H1 (cell line): ENCODE measurements around the gene TUBGCP4. TPM values are rescaled to one million over a fixed set of nuclear protein-coding genes. Genes with fewer than 3 reads are reported as not detected.

Source experiments
- CTCF ChIA-PET: fragments of 300-600 bp; sonication (Branson Sonifier 250); formaldehyde crosslinking; loops from one replicate; lab custom pipeline; 2021; ENCODE audit not compliant: partially characterized antibody; lab: Charles Lee
- POLR2A ChIA-PET: fragments of 300-600 bp; sonication (Branson Sonifier 250); formaldehyde crosslinking; loops from one replicate; lab custom pipeline; 2021; ENCODE audit warnings: inconsistent platforms; ENCODE audit not compliant: partially characterized antibody; lab: Charles Lee
- DNase-seq, 2 experiments: peaks; one replicate each; pipeline versions ENCODE4 v3.0.0 to v3.0.0-alpha.2; 2010 to 2022; ENCODE audit warnings: low spot score in 2 of 2, low read depth in 1 of 2, mixed read lengths in 1 of 2
- FAIRE-seq: peaks from 2 replicates; lab custom pipeline; 2011; peaks lifted over from hg19 to GRCh38; lab: Jason Lieb, UNC
- H2AFZ ChIP-seq: 2 replicates; pipeline ENCODE4 v1.8.1; 2012; ENCODE audit warnings: low read length, inconsistent platforms
- H2AK5ac ChIP-seq: 2 replicates; pipeline ENCODE4 v1.6.1; 2013; ENCODE audit warnings: low read depth, low read length
- H2BK120ac ChIP-seq: replicated peaks from 2 replicates; pipeline ENCODE3; 2013; ENCODE audit warnings: low read depth, low read length, inconsistent platforms
- H2BK12ac ChIP-seq: 2 replicates; pipeline ENCODE4 v1.6.1; 2013; ENCODE audit warnings: low read depth, low read length
- H2BK15ac ChIP-seq: 2 replicates; pipeline ENCODE4 v1.6.1; 2013; ENCODE audit warnings: low read length
- H2BK20ac ChIP-seq: 2 replicates; pipeline ENCODE4 v1.6.1; 2013; ENCODE audit warnings: low read length
- H2BK5ac ChIP-seq: 2 replicates; pipeline ENCODE4 v1.6.1; 2013; ENCODE audit warnings: low read depth, low read length
- H3K14ac ChIP-seq: 2 replicates; pipeline ENCODE4 v1.6.1; 2013; ENCODE audit warnings: inconsistent platforms; ENCODE audit not compliant: insufficient read length
- H3K18ac ChIP-seq: 2 replicates; pipeline ENCODE4 v1.6.1; 2013; ENCODE audit warnings: low read length; ENCODE audit errors: extremely low read depth
- H3K23ac ChIP-seq: 2 replicates; pipeline ENCODE4 v1.6.1; 2013; ENCODE audit warnings: inconsistent platforms; ENCODE audit not compliant: insufficient read length
- H3K23me2 ChIP-seq: 2 replicates; pipeline ENCODE4 v1.6.1; 2013; ENCODE audit warnings: low read depth, low read length
- H3K27ac ChIP-seq: 2 replicates; pipeline ENCODE4 v1.6.1; 2011; ENCODE audit warnings: low read depth, low read length, inconsistent platforms
- H3K27me3 ChIP-seq, 4 experiments: replicated peaks in 1 of 4; 1 replicate in 1 of 4; 2 replicates in 3 of 4; pipeline versions ENCODE4 v1.6.1 to v1.8.1; 2011 to 2013; ENCODE audit warnings: low read length in 3 of 4, mild to moderate bottlenecking in 3 of 4, inconsistent platforms in 2 of 4, mixed read lengths in 2 of 4, moderate library complexity in 1 of 4; ENCODE audit not compliant: control insufficient read depth in 3 of 4, insufficient read depth in 3 of 4; ENCODE audit errors: extremely low read depth in 1 of 4
- H3K36me3 ChIP-seq, 4 experiments: 2 replicates each; pipeline versions ENCODE4 v1.6.1 to v1.8.1; 2011 to 2013; ENCODE audit warnings: mild to moderate bottlenecking in 4 of 4, low read length in 3 of 4, moderate library complexity in 2 of 4, control low read depth in 1 of 4, inconsistent platforms in 1 of 4; ENCODE audit not compliant: insufficient read depth in 4 of 4, control insufficient read depth in 2 of 4
- H3K4ac ChIP-seq: replicated peaks from 2 replicates; pipeline ENCODE3; 2013; ENCODE audit warnings: low read length, low read depth, mixed read lengths, inconsistent platforms; ENCODE audit not compliant: insufficient read length
- H3K4me1 ChIP-seq, 4 experiments: replicated peaks in 1 of 4; 1 replicate in 1 of 4; 2 replicates in 3 of 4; pipeline versions ENCODE4 v1.6.1 to v1.8.1; 2011 to 2013; ENCODE audit warnings: low read length in 3 of 4, inconsistent platforms in 2 of 4, mixed read lengths in 1 of 4; ENCODE audit not compliant: insufficient read depth in 4 of 4, control insufficient read depth in 3 of 4
- H3K4me2 ChIP-seq, 2 experiments: 2 replicates each; pipeline versions ENCODE4 v1.6.1 to v1.8.1; 2011 to 2013; ENCODE audit warnings: low read depth in 2 of 2, low read length in 2 of 2, control low read depth in 1 of 2, inconsistent platforms in 1 of 2, mild to moderate bottlenecking in 1 of 2; ENCODE audit not compliant: insufficient read depth in 1 of 2
- H3K4me3 ChIP-seq, 4 experiments: fragments of 200-600, 300-600 bp in 1 of 4; sonication (generic), shearing (Covaris generic), sonication (Bioruptor Twin) in 1 of 4; 2 replicates each; pipeline versions ENCODE4 v1.5.1 to v1.8.1; 2011 to 2016; ENCODE audit warnings: low read length in 4 of 4, low read depth in 3 of 4, control low read depth in 2 of 4, inconsistent platforms in 2 of 4, mild to moderate bottlenecking in 2 of 4, mixed read lengths in 1 of 4, moderate library complexity in 1 of 4; ENCODE audit not compliant: insufficient read depth in 2 of 4; ENCODE audit errors: extremely low read depth in 1 of 4
- H3K56ac ChIP-seq: replicated peaks from 2 replicates; pipeline ENCODE3; 2013; ENCODE audit warnings: low read depth, mild to moderate bottlenecking, mixed read lengths, low read length, inconsistent platforms; ENCODE audit not compliant: insufficient read length
- H3K79me1 ChIP-seq: 2 replicates; pipeline ENCODE4 v1.6.1; 2013; ENCODE audit warnings: low read depth, low read length, control low read depth
- H3K79me2 ChIP-seq, 2 experiments: 2 replicates each; pipeline versions ENCODE4 v1.6.1 to v1.8.1; 2012 to 2013; ENCODE audit warnings: low read length in 2 of 2, mild to moderate bottlenecking in 2 of 2, inconsistent platforms in 1 of 2; ENCODE audit not compliant: insufficient read depth in 2 of 2, control insufficient read depth in 1 of 2
- H3K9ac ChIP-seq, 4 experiments: replicated peaks in 1 of 4; 1 replicate in 1 of 4; 2 replicates in 3 of 4; pipeline versions ENCODE4 v1.6.1 to v1.8.1; 2011 to 2013; ENCODE audit warnings: low read depth in 3 of 4, low read length in 3 of 4, control low read depth in 2 of 4, mild to moderate bottlenecking in 2 of 4, moderate library complexity in 2 of 4, inconsistent platforms in 1 of 4; ENCODE audit errors: extremely low read depth in 1 of 4
- H3K9me3 ChIP-seq, 2 experiments: 2 replicates each; pipeline versions ENCODE4 v1.6.1 to v1.8.1; 2012 to 2013; ENCODE audit warnings: mild to moderate bottlenecking in 2 of 2, moderate library complexity in 2 of 2, control low read depth in 1 of 2, inconsistent platforms in 1 of 2, low read depth in 1 of 2, low read length in 1 of 2, mixed read lengths in 1 of 2; ENCODE audit not compliant: insufficient read depth in 2 of 2
- H4K20me1 ChIP-seq, 2 experiments: replicated peaks in 1 of 2; 2 replicates each; pipeline versions ENCODE3 to v1.8.1; 2011 to 2013; ENCODE audit warnings: inconsistent platforms in 2 of 2, low read length in 2 of 2, mild to moderate bottlenecking in 1 of 2; ENCODE audit not compliant: insufficient read depth in 2 of 2, control insufficient read depth in 1 of 2
- H4K5ac ChIP-seq: 2 replicates; pipeline ENCODE4 v1.6.1; 2013; ENCODE audit warnings: low read length, low read depth, mixed read lengths, inconsistent platforms; ENCODE audit not compliant: insufficient read length
- H4K8ac ChIP-seq: 2 replicates; pipeline ENCODE4 v1.8.0; 2013; ENCODE audit warnings: mild to moderate bottlenecking, moderate library complexity, low read length, inconsistent platforms; ENCODE audit not compliant: insufficient read depth; ENCODE audit errors: extremely low read depth
- H4K91ac ChIP-seq: replicated peaks from 2 replicates; pipeline ENCODE3; 2013; ENCODE audit warnings: low read length, mixed read lengths, inconsistent platforms; ENCODE audit not compliant: insufficient read length
- ATF3 ChIP-seq: IDR thresholded peaks from 2 replicates; pipeline ENCODE4 v1.6.1; 2011; ENCODE audit warnings: low read depth, mild to moderate bottlenecking, low read length; ENCODE audit not compliant: insufficient read depth
- BRCA1 ChIP-seq: IDR thresholded peaks from 2 replicates; pipeline ENCODE4 v1.6.1; 2012; ENCODE audit warnings: low read depth, low read length, improper control_type of control experiment
- CHD2 ChIP-seq: IDR thresholded peaks from 2 replicates; pipeline ENCODE4 v1.6.1; 2012; ENCODE audit warnings: low read length, improper control_type of control experiment
- RNF2 ChIP-seq: fragments of 200-900, 300-1000 bp; sonication (generic); IDR thresholded peaks from 2 replicates; pipeline ENCODE4 v1.7.1; 2016; ENCODE audit warnings: borderline replicate concordance, low read depth, mild to moderate bottlenecking, antibody characterized with exemption, low read length; ENCODE audit not compliant: poor library complexity, severe bottlenecking; ENCODE audit errors: missing control alignments
- SUZ12 ChIP-seq: fragments of 200-600 bp; sonication (generic); IDR thresholded peaks from 2 replicates; pipeline ENCODE4 v1.6.1; 2012; ENCODE audit warnings: mild to moderate bottlenecking, inconsistent platforms, low read length, moderate library complexity, mixed read lengths
- TEAD4 ChIP-seq: IDR thresholded peaks from 2 replicates; pipeline ENCODE4 v1.6.1; 2012; ENCODE audit warnings: low read depth, low read length, inconsistent platforms, mixed read lengths
- ZNF274 ChIP-seq: IDR thresholded peaks from 2 replicates; pipeline ENCODE4 v1.7.0; 2012; ENCODE audit warnings: low read length, borderline replicate concordance; ENCODE audit errors: extremely low read depth
- WGBS, 2 experiments: shearing (Covaris generic) in 1 of 2; methylation state at CpG; one replicate each; pipeline versions ENCODE4 v1.1.6 to v1.1.7; 2013 to 2015; ENCODE audit warnings: low lambda C conversion rate in 2 of 2, mixed read lengths in 2 of 2, inconsistent platforms in 1 of 2, low coverage in 1 of 2, missing lambda C conversion rate in 1 of 2; ENCODE audit not compliant: insufficient replicate concordance in 2 of 2, insufficient coverage in 1 of 2, insufficient read length in 1 of 2; ENCODE audit errors: extremely low coverage in 1 of 2, missing lambda C conversion rate in 1 of 2; 5-methylcytosine and 5-hydroxymethylcytosine counted together
- polyA plus RNA-seq, 7 experiments: library from polyadenylated mRNA; depleted of rRNA in 3 of 7; stranded (reverse) in 5 of 7; unstranded in 2 of 7; fragments of >200 nt in 5 of 7; fragments of 200-250 nt in 2 of 7; gene quantifications; 1 replicate in 5 of 7; 2 replicates in 1 of 7; 4 replicates in 1 of 7; pipeline versions ENCODE4 v1.2.1 to v1.2.3, GENCODE V29; 2011 to 2013; ENCODE audit warnings: missing spikeins in 2 of 7, mixed read lengths in 2 of 7
- total RNA-seq: library from RNA; stranded (reverse); fragmentation: NEBNext Ultra II Directional; extraction: Animal tissue kit (Norgen Biotek cat#: 25700); gene quantifications from 2 replicates; pipeline ENCODE4 v1.2.1, GENCODE V29; 2021
- TF ChIP-seq, protein P1 (sequence below): IDR thresholded peaks from 2 replicates; pipeline ENCODE4 v1.6.1; 2011; ENCODE audit warnings: low read length, improper control_type of control experiment

The TUBGCP4 gene
- total and polyA plus RNA-seq, 2 of the 8 experiments (the other 6 are each of a cell fraction or from before 2014, with no cell fraction given), result 7.3 to 23.4 TPM

- DNase-seq, result no peak
- Histone ChIP-seq H3K18ac (no peak overlapping the region), H3K27ac (no peak overlapping the region), H2BK15ac (no peak overlapping the region), H2AFZ (no peak overlapping the region), H3K36me3 (peaks cover 38 to 92% (median 78%) of the 10 kb centered on the region in 4 experiments), H3K23ac (no peak overlapping the region), H3K4me2 (no peak overlapping the region), H3K9me3 (no peaks in the 10 kb centered on the region), H2AK5ac (no peak overlapping the region)
- WGBS, 2 experiments, result 89% methylated on average over 1 of the region's 1 CpG; no CpG with 5 or more reads in 1 of the 2 experiments
- TF ChIP-seq BRCA1 (no peak), ATF3 (no peak), RNF2 (no peak), TEAD4 (no peak), CHD2 (no peak), SUZ12 (no peak), ZNF274 (no peak)
- TF ChIP-seq, protein P1, sequence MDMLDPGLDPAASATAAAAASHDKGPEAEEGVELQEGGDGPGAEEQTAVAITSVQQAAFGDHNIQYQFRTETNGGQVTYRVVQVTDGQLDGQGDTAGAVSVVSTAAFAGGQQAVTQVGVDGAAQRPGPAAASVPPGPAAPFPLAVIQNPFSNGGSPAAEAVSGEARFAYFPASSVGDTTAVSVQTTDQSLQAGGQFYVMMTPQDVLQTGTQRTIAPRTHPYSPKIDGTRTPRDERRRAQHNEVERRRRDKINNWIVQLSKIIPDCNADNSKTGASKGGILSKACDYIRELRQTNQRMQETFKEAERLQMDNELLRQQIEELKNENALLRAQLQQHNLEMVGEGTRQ, result no peak
- TF ChIP-seq, all 59 proteins: peak for 0
- H4K91ac ChIP-seq, result no peak overlapping the region
- H3K4me3 ChIP-seq, result no peak overlapping the region
- no peak overlapping the region for H2BK120ac ChIP-seq
- no peaks in the 10 kb centered on the region for H3K4me1 ChIP-seq
- H3K23me2 ChIP-seq, result no peaks in the 10 kb centered on the region
- peaks cover 6 to 10% of the 10 kb centered on the region in 2 experiments for H4K20me1 ChIP-seq
- no peak overlapping the region for H3K56ac ChIP-seq
- no peak overlapping the region for H4K8ac ChIP-seq
- POLR2A ChIA-PET, result interaction anchor here (0.9 to 1.8 kb wide), 2 partner anchors 42 to 94 kb away, joined by 3 read pairs; partner anchors contain the start of genes TUBGCP4 and ZSCAN29
- no peak overlapping the region for H2BK5ac ChIP-seq
- H2BK20ac ChIP-seq, result no peak overlapping the region
- FAIRE-seq, result no peak
- no peak overlapping the region for H4K5ac ChIP-seq
- no peak overlapping the region for H2BK12ac ChIP-seq
- no peak overlapping the region for H3K4ac ChIP-seq
- CTCF ChIA-PET, result interaction anchor here (0.6 to 1.3 kb wide), 3 partner anchors 19 to 99 kb away, joined by 3 to 4 read pairs (median 3); no protein-coding TSS in a partner anchor
- H3K79me2 ChIP-seq, result no peaks in the 10 kb centered on the region
- no peak overlapping the region for H3K14ac ChIP-seq
- no peaks in the 10 kb centered on the region; the same call in 1 of the 2 replicates for H3K79me1 ChIP-seq
- H3K9ac ChIP-seq, result no peak overlapping the region; a peak in 1 of 7 replicates
- no peaks in the 10 kb centered on the region for H3K27me3 ChIP-seq
Observed at GRCh38 chr15:43412096-43412495, 41.2 kb downstream of the TUBGCP4 start.
